Subcutaneous abdominal adipose tissue (tissue), 5 donors: ENCODE data around the gene OSBPL6.
"Not testable (repeated sequence)": the region's sequence is repeated elsewhere in the genome, so short reads cannot be mapped to it uniquely, and the experiment has no call there.

Source experiments
- H3K27ac ChIP-seq: one replicate; pipeline ENCODE4 v1.7.0; 2013; ENCODE audit warnings: low read depth, mild to moderate bottlenecking, inconsistent platforms, low read length, moderate library complexity
- H3K27me3 ChIP-seq, 5 donors: one replicate each; pipeline ENCODE4 v1.7.0; 2013; ENCODE audit warnings: low read length in 5 of 5, inconsistent platforms in 1 of 5; ENCODE audit not compliant: control insufficient read depth in 5 of 5, insufficient read depth in 4 of 5
- H3K36me3 ChIP-seq, 5 donors: one replicate each; pipeline ENCODE4 v1.7.0; 2013; ENCODE audit warnings: low read length in 5 of 5; ENCODE audit not compliant: control insufficient read depth in 5 of 5, insufficient read depth in 5 of 5
- H3K4me1 ChIP-seq, 5 donors: one replicate each; pipeline ENCODE4 v1.7.0; 2013; ENCODE audit warnings: low read length in 5 of 5, mild to moderate bottlenecking in 3 of 5, moderate library complexity in 1 of 5; ENCODE audit not compliant: control insufficient read depth in 5 of 5, insufficient read depth in 5 of 5
- H3K4me3 ChIP-seq, 5 donors: one replicate each; pipeline ENCODE4 v1.7.0; 2013; ENCODE audit warnings: low read length in 5 of 5, low read depth in 1 of 5
- H3K9ac ChIP-seq, 5 donors: one replicate each; pipeline ENCODE4 v1.7.0; 2013; ENCODE audit warnings: low read length in 5 of 5, mild to moderate bottlenecking in 4 of 5, moderate library complexity in 3 of 5
- H3K9me3 ChIP-seq, 5 donors: one replicate each; pipeline ENCODE4 v1.7.0; 2013; ENCODE audit warnings: low read length in 5 of 5; ENCODE audit not compliant: control insufficient read depth in 5 of 5
- donor health status: healthy.
- donor health status: healthy.
- donor health status: healthy.
- donor health status: healthy.
- donor health status: healthy.

The OSBPL6 gene

GRCh38 chr2:178193823-178194599 lies at the start of gene OSBPL6:
Gene OSBPL6 (plus strand): TSS chr2:178194512. CDS start chr2:178306185, 111,673 bp downstream.
- H3K27ac ChIP-seq, result peak within 1 kb of the TSS; percentile 79
- peaks cover 2 to 23% (median 17%) of the 10 kb centered on the region in 5 donors for H3K4me1 ChIP-seq
- H3K9me3 ChIP-seq, result no peaks in the 10 kb centered on the region
- no peaks in the 10 kb centered on the region for H3K27me3 ChIP-seq
- no peaks in the 10 kb centered on the region for H3K36me3 ChIP-seq
- peak within 1 kb of the TSS; percentile 72 to 89 (median 78) for H3K4me3 ChIP-seq
- H3K9ac ChIP-seq, result peak within 1 kb of the TSS; percentile 48 to 86 (median 73)

GRCh38 chr2:178152033-178152432 lies 42.3 kb upstream of the OSBPL6 start:
- no peaks in the 10 kb centered on the region for H3K9me3 ChIP-seq
- no peaks in the 10 kb centered on the region for H3K27me3 ChIP-seq
- no peak overlapping the region for H3K27ac ChIP-seq
- H3K9ac ChIP-seq, result no peak overlapping the region
- H3K4me3 ChIP-seq, result no peak overlapping the region
- H3K4me1 ChIP-seq, result peaks cover 0 to 8% (median 7%) of the 10 kb centered on the region in 5 donors
- H3K36me3 ChIP-seq, result no peaks in the 10 kb centered on the region

GRCh38 chr2:178152542-178152941 lies 41.8 kb upstream of the OSBPL6 start:
- H3K9me3 ChIP-seq, result no peaks in the 10 kb centered on the region
- H3K9ac ChIP-seq, result no peak overlapping the region
- H3K4me3 ChIP-seq, result no peak overlapping the region
- no peak overlapping the region for H3K27ac ChIP-seq
- H3K36me3 ChIP-seq, result no peaks in the 10 kb centered on the region
- peaks cover 0 to 8% (median 7%) of the 10 kb centered on the region in 5 donors for H3K4me1 ChIP-seq
- no peaks in the 10 kb centered on the region for H3K27me3 ChIP-seq

- Histone ChIP-seq H3K4me3 (no peak overlapping the region), H3K27ac (no peak overlapping the region), H3K9ac (no peak overlapping the region), H3K4me1 (peaks cover 0 to 8% (median 7%) of the 10 kb centered on the region in 5 donors), H3K36me3 (no peaks in the 10 kb centered on the region), H3K27me3 (no peaks in the 10 kb centered on the region), H3K9me3 (no peaks in the 10 kb centered on the region)
Measured at GRCh38 chr2:178152977-178153376, 41.3 kb upstream of the OSBPL6 start.

GRCh38 chr2:178153878-178154277 lies 40.4 kb upstream of the OSBPL6 start:
- H3K9ac ChIP-seq, H3K4me3 ChIP-seq, H3K4me1 ChIP-seq, H3K27ac ChIP-seq, H3K9me3 ChIP-seq, H3K36me3 ChIP-seq, H3K27me3 ChIP-seq: not testable (repeated sequence)

- Histone ChIP-seq H3K4me1 (peaks cover 0 to 8% (median 7%) of the 10 kb centered on the region in 5 donors), H3K27ac (no peak overlapping the region), H3K9me3 (no peaks in the 10 kb centered on the region), H3K4me3 (no peak overlapping the region), H3K27me3 (no peaks in the 10 kb centered on the region), H3K9ac (no peak overlapping the region), H3K36me3 (no peaks in the 10 kb centered on the region)
Measured at GRCh38 chr2:178155524-178155923, 38.8 kb upstream of the OSBPL6 start.

GRCh38 chr2:178157574-178157973 lies 36.7 kb upstream of the OSBPL6 start:
- H3K27ac ChIP-seq, result no peak overlapping the region
- H3K4me1 ChIP-seq, result peaks cover 0 to under 1% (median under 1%) of the 10 kb centered on the region in 5 donors
- no peak overlapping the region for H3K4me3 ChIP-seq
- H3K9me3 ChIP-seq, result no peaks in the 10 kb centered on the region
- H3K36me3 ChIP-seq, result no peaks in the 10 kb centered on the region
- H3K9ac ChIP-seq, result no peak overlapping the region
- no peaks in the 10 kb centered on the region for H3K27me3 ChIP-seq

- Histone ChIP-seq H3K4me3 (no peak overlapping the region), H3K36me3 (no peaks in the 10 kb centered on the region), H3K9me3 (no peaks in the 10 kb centered on the region), H3K27ac (no peak overlapping the region), H3K9ac (no peak overlapping the region), H3K27me3 (no peaks in the 10 kb centered on the region), H3K4me1 (no peaks in the 10 kb centered on the region)
Measured at GRCh38 chr2:178159966-178160365, 34.3 kb upstream of the OSBPL6 start.

GRCh38 chr2:178160601-178161000 lies 33.7 kb upstream of the OSBPL6 start:
- Histone ChIP-seq H3K9ac (no peak overlapping the region), H3K4me3 (no peak overlapping the region), H3K27ac (no peak overlapping the region), H3K27me3 (no peaks in the 10 kb centered on the region), H3K4me1 (no peaks in the 10 kb centered on the region), H3K36me3 (no peaks in the 10 kb centered on the region), H3K9me3 (no peaks in the 10 kb centered on the region)

- no peaks in the 10 kb centered on the region for H3K27me3 ChIP-seq
- H3K27ac ChIP-seq, result no peak overlapping the region
- no peak overlapping the region for H3K9ac ChIP-seq
- no peaks in the 10 kb centered on the region for H3K36me3 ChIP-seq
- H3K4me3 ChIP-seq, result no peak overlapping the region
- no peaks in the 10 kb centered on the region for H3K9me3 ChIP-seq
- H3K4me1 ChIP-seq, result no peaks in the 10 kb centered on the region
Measured at GRCh38 chr2:178163395-178163794, 30.9 kb upstream of the OSBPL6 start.
